Kidney epithelial cell (primary cell): ENCODE measurements around the gene RDH12. TPM values are rescaled to one million over a fixed set of nuclear protein-coding genes. Genes with fewer than 3 reads are reported as not detected.

Source experiments
- DNase-seq: peaks from one replicate; pipeline ENCODE4 v3.0.0-alpha.2; 2010; ENCODE audit warnings: low read depth
- H3K27me3 ChIP-seq: 2 replicates; pipeline ENCODE4 v1.6.0; 2011; ENCODE audit warnings: low read length; ENCODE audit not compliant: control insufficient read depth, insufficient read depth
- H3K36me3 ChIP-seq: 2 replicates; pipeline ENCODE4 v1.5.1; 2011; ENCODE audit warnings: low read length; ENCODE audit not compliant: control insufficient read depth, insufficient read depth
- H3K4me3 ChIP-seq: 2 replicates; pipeline ENCODE4 v1.5.1; 2011; ENCODE audit warnings: low read depth, mild to moderate bottlenecking, control low read depth, low read length
- total RNA-seq: library from RNA; depleted of rRNA; stranded (reverse); fragments of >200 nt; gene quantifications from 2 replicates; pipeline ENCODE4 v1.2.3, GENCODE V29; 2015
- TF ChIP-seq, protein P1 (sequence below): IDR thresholded peaks from 2 replicates; pipeline ENCODE4 v1.5.1; 2011; ENCODE audit warnings: mild to moderate bottlenecking, moderate library complexity, low read length, control low read depth, inconsistent platforms; ENCODE audit not compliant: insufficient read depth, poor library complexity, severe bottlenecking

The RDH12 gene
- total RNA-seq, 1 donor from 2014 or later, result not detected

DNA sequence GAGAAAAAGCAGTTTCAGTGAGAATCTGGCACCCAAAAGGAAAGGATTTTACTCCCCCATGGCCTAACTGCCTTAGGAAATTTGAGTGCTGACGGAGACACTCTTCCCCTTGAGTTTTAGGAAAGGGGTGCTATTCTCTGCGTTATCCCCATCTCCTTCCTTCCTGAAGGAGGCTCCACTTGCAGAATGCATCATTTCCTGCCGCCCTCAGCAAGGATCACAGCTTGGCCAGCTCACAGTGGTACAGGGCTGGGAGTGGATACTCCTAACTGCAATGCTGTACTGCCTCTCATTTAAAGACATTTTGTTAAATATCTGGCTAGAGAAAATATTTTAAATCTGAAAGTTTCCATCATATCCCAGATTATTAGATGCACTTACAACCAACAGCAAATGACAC, 33.0 kb downstream of the RDH12 start:
- H3K27me3 ChIP-seq, result no peaks in the 10 kb centered on the region
- H3K36me3 ChIP-seq, result no peaks in the 10 kb centered on the region
- H3K4me3 ChIP-seq, result no peak overlapping the region
- TF ChIP-seq, protein P1, sequence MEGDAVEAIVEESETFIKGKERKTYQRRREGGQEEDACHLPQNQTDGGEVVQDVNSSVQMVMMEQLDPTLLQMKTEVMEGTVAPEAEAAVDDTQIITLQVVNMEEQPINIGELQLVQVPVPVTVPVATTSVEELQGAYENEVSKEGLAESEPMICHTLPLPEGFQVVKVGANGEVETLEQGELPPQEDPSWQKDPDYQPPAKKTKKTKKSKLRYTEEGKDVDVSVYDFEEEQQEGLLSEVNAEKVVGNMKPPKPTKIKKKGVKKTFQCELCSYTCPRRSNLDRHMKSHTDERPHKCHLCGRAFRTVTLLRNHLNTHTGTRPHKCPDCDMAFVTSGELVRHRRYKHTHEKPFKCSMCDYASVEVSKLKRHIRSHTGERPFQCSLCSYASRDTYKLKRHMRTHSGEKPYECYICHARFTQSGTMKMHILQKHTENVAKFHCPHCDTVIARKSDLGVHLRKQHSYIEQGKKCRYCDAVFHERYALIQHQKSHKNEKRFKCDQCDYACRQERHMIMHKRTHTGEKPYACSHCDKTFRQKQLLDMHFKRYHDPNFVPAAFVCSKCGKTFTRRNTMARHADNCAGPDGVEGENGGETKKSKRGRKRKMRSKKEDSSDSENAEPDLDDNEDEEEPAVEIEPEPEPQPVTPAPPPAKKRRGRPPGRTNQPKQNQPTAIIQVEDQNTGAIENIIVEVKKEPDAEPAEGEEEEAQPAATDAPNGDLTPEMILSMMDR, result no peak
- no peak for DNase-seq

DNA sequence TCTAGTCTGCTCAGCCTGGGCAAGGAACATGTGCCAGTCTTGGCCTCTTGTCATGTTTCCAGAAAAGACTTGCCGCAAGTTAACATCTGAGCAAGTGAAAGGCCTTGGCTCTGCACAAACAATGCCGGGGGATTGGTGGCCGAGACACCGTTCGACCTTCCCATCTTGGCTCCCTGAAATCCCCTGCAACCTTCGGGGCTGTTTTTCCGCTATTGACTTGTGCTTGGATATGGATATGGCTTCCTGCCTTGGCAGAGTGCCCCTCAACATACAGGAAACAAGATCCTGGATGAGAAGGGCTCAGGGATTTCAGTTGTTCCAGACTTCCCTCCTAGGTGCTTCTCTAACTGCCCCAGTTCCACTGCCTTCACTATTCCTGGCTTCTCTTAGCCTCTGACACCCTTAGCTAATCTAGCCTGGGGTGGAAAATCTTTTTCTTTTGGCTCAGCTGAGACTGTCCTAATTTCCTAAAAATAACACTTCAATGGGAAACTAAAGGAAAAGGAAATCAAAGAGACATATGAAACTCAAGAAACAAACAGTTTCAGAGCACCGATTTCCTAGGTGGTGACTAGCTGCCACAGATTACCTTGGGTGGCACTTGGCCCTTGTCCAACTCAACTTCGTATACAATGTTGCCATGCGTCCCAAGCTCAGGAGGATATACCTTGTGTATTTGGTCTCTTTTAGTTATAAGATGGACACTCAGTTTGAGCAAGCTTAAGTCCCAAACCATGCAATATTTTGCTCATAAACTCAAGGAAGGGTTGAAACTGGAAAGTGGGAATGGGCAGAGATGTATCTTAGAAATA, 33.9 kb downstream of the RDH12 start:
- no peak overlapping the region for H3K4me3 ChIP-seq
- H3K27me3 ChIP-seq, result no peaks in the 10 kb centered on the region
- DNase-seq, result no peak
- TF ChIP-seq, protein P1, result no peak
- no peaks in the 10 kb centered on the region for H3K36me3 ChIP-seq

DNA sequence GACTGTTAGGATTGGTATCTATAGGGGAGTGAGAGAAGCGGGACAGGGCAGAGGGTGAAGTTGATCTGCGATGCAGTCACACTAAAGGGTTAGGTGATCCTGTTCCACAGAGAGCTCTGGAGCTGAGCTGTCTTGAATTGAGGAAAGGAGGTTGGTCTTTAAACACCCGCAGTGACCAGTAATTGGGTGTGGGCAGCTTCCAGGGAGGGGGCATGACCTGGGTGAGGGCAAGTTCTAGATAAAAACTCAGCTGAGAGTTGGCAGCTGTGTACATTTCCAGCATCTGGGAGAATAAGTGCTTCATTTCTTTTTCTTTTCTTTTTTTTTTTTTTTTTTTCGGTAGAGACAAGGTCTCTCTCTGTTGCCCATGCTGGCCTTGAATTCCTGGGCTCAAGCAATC, 35.1 kb downstream of the RDH12 start:
- Histone ChIP-seq H3K36me3 (no peaks in the 10 kb centered on the region), H3K27me3 (no peaks in the 10 kb centered on the region), H3K4me3 (no peak overlapping the region)
- TF ChIP-seq, protein P1, result no peak
- DNase-seq, result no peak

DNA sequence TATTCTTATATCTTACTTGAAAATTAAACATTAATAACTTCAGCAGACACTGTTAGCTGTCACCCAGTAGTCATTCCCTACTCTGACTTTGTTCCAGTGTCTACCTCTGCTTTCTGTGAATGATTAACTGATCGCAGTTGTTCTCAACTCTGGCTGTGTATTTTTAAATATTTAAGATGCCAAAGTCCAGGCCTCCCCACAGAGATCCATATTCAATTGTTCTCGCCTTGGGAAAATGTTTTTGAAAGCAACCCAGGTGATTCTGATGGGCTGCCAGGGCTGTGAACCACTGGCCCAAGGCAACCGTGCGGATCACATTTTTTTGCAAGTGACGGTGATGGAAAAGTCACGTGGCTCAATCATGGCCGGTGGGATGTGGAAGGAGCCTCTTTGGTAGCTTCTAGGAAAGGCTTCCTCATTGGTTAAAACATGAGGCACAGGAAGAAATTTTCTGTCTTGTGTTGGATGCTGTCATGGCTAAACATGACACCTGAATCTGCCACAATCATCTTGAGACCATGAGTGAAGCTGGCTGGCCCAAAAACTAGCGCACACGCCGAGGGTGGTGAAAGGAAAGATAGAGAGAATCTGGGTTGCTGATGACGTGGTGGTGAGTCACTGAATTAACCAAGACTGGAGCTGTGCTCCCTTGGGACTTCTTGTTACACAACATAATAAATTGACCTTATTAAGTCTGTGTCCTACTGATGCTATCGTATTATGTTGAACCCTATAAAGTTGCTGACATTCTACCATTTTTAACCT, 37.2 kb downstream of the RDH12 start:
- Histone ChIP-seq H3K36me3 (no peaks in the 10 kb centered on the region), H3K27me3 (no peaks in the 10 kb centered on the region), H3K4me3 (no peak overlapping the region)
- peak; percentile 59 for DNase-seq
- TF ChIP-seq, protein P1, result no peak

DNA sequence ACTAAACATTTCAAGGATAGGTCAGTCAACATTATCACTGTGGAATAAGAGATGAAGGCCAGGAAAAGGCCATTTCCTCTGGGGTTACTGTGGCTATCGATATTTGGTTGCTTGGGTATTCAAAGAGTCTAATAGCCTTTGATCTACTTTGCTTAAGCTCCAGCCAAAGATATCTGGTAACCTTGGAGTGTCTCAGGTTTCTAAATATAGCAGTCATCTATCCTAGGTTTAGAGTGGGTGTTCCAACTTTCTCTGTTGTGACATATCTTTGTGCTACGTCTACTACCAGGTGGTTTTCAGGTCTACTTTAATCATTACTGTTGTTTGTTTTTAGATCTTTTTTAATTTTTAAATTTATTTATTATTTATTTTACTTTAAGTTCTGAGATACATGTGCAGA, 42.4 kb downstream of the RDH12 start:
- DNase-seq, result no peak

More for the DNA sequence above, 42.4 kb downstream of the RDH12 start:
- Histone ChIP-seq H3K27me3 (no peaks in the 10 kb centered on the region), H3K36me3 (peaks cover 1% of the 10 kb centered on the region), H3K4me3 (no peak overlapping the region)
- TF ChIP-seq, protein P1, result no peak
